Ovary (tissue), 9 donors: ENCODE data around the gene ZDHHC1. TPM values are rescaled to one million over a fixed set of nuclear protein-coding genes. Genes with fewer than 3 reads are reported as not detected.

Source experiments
- DNase-seq, 5 donors: peaks; one replicate each; pipeline ENCODE4 v3.0.0-alpha.2; 2019 to 2020
- H3K27ac ChIP-seq, 2 donors: fragments of 200-600 bp; one replicate each; pipeline versions ENCODE4 v1.5.1 to v1.8.0; 2019 to 2022
- H3K27me3 ChIP-seq: fragments of 200-600 bp; one replicate; pipeline ENCODE4 v1.8.0; 2022
- H3K36me3 ChIP-seq: fragments of 200-600 bp; sonication (generic); one replicate; pipeline ENCODE4 v1.5.1; 2019
- H3K4me1 ChIP-seq: one replicate; pipeline ENCODE4 v1.8.1; 2013; ENCODE audit warnings: mild to moderate bottlenecking, moderate library complexity; ENCODE audit not compliant: insufficient read depth
- H3K4me3 ChIP-seq: fragments of 200-600 bp; sonication (generic); one replicate; pipeline ENCODE4 v1.5.1; 2017
- H3K9me3 ChIP-seq, 2 donors: fragments of 200-600 bp in 1 of 2; sonication (generic) in 1 of 2; one replicate each; pipeline versions ENCODE4 v1.5.1 to v1.8.1; 2013 to 2019; ENCODE audit warnings: mild to moderate bottlenecking in 1 of 2, moderate library complexity in 1 of 2
- CTCF ChIP-seq, 3 donors: fragments of 450-650 bp in 2 of 3; fragments of 200-600 bp in 1 of 3; IDR thresholded peaks; one replicate each; pipeline versions ENCODE4 v1.5.1 to v1.8.0; 2016 to 2022; ENCODE audit warnings: antibody characterized with exemption in 3 of 3, mild to moderate bottlenecking in 1 of 3
- EP300 ChIP-seq: sonication (generic); formaldehyde crosslinking; IDR thresholded peaks from one replicate; pipeline ENCODE4 v1.6.1; 2017; ENCODE audit warnings: antibody characterized with exemption
- POLR2A ChIP-seq: fragments of 450-650 bp; IDR thresholded peaks from one replicate; pipeline ENCODE4 v1.6.1; 2017; ENCODE audit warnings: antibody characterized with exemption, mild to moderate bottlenecking, moderate library complexity
- WGBS, 3 donors: extraction: QIAGEN DNeasy Blood & Tissue Kit in 1 of 3; methylation state at CpG; one replicate each; pipeline versions ENCODE4 v1.1.5 to v1.1.7; 2013 to 2017; 5-methylcytosine and 5-hydroxymethylcytosine counted together
- intact Hi-C, 4 donors: fragments of 100-400 bp; cut with DNase I; formaldehyde crosslinking; loops; one replicate each; pipeline versions ENCODE4 v1.11.0 to v1.15.1; 2022 to 2023
- polyA plus RNA-seq, 2 donors: library from polyadenylated mRNA; stranded (reverse); fragments of 200-250 nt in 1 of 2; fragments of 350-450 nt in 1 of 2; fragmentation: Illumina TruSeq in 1 of 2; extraction: RNeasy Lipid Tissue Mini Kit (QIAGEN cat#74804) in 1 of 2; gene quantifications; one replicate each; pipeline ENCODE4 v1.2.3, GENCODE V29; 2013 to 2014
- total RNA-seq, 7 donors: library from RNA; depleted of rRNA in 2 of 7; stranded (reverse); fragments of >200 nt in 2 of 7; fragmentation: NEBNext Ultra II Directional in 3 of 7; extraction: Animal tissue kit (Norgen Biotek cat#: 25700) in 3 of 7; gene quantifications; one replicate each; pipeline versions ENCODE4 v1.1.0 to v1.2.4, GENCODE V29; 2016 to 2023
- donor health status: DM: no; HTN: no; CAD: no; lungs with moderate emphysema.
- donor health status: DM: no; HTN: no; CAD: no.
- donor health status: Bipolar disorder and iron deficiency.
- donor health status: DM: yes; HTN: yes; CAD: no.
- donor health status: DM: no; HTN: no; CAD: no.
- donor health status: DM: yes; HTN: yes; CAD: no.

Gene ZDHHC1
- total and polyA plus RNA-seq, 9 donors, result 1.4 to 45.5 (median 21.9) TPM

- no peaks in the 10 kb centered on the region for H3K36me3 ChIP-seq
- peaks cover 45% of the 10 kb centered on the region for H3K4me1 ChIP-seq
- peak overlapping the region; percentile 21 to 76 for H3K27ac ChIP-seq
- no peaks in the 10 kb centered on the region for H3K9me3 ChIP-seq
- intact Hi-C loops, result loop anchor here in 1 of 4 donors (2.0 kb wide), 1 partner anchor 13 kb away; no protein-coding TSS in a partner anchor
- DNase-seq, result no peak
- WGBS, 3 donors, result 18 to 25% (median 24%) methylated on average over 7 of the region's 7 CpGs
- H3K27me3 ChIP-seq, result no peaks in the 10 kb centered on the region
- TF ChIP-seq CTCF (IDR thresholded peaks at IDR 0.05), result no peak
- TF ChIP-seq EP300, result no peak
- no peak for TF ChIP-seq POLR2A
- no peak overlapping the region for H3K4me3 ChIP-seq
Measured at GRCh38 chr16:67457611-67458010, 41.3 kb upstream of the ZDHHC1 start.

GRCh38 chr16:67456391-67457081, 40.3 kb upstream of the ZDHHC1 start:
- intact Hi-C loops, result no loop called here
- DNase-seq, result peak in 3 of 5 donors; percentile 48 to 74 (median 60)

DNA sequence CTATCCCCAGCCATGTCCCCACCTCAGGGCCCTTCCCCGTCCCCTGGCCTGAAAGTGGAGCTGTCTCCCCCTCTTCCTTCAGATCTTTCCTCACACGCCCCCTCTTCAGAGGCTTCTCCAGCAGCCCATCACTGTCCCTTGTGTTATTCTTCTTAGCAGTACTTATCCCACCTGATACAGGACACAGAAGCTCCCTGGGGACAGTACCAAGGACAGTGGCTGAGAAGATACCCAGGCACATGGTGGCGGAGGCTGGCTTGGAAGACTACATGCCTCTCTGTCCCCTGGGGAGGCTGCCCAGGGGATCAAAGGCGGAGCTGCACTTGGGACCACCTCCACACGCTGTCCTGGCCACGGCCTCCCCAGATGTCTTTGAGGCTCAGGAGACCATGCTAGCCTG, 38.6 kb upstream of the ZDHHC1 start:
- peaks cover 46% of the 10 kb centered on the region for H3K4me1 ChIP-seq
- 94 to 95% (median 94%) methylated on average over 6 of the region's 6 CpGs for WGBS, 3 donors
- intact Hi-C loops, result no loop called here

More at GRCh38 chr16:67456391-67457081, 40.3 kb upstream of the ZDHHC1 start:
- H3K4me1 ChIP-seq, result peaks cover 49% of the 10 kb centered on the region
- no peaks in the 10 kb centered on the region for H3K27me3 ChIP-seq
- 21 to 48% (median 38%) methylated on average over 6 of the region's 6 CpGs for WGBS, 3 donors
- TF ChIP-seq CTCF (IDR thresholded peaks at IDR 0.05) (peak in 2 of 3 donors; percentile 26 to 30), EP300 (no peak), POLR2A (no peak)
- no peaks in the 10 kb centered on the region for H3K36me3 ChIP-seq
- no peaks in the 10 kb centered on the region for H3K9me3 ChIP-seq
- H3K27ac ChIP-seq, result peak overlapping the region in 1 of 2 donors; percentile 5
- no peak overlapping the region for H3K4me3 ChIP-seq

GRCh38 chr16:67454104-67454503, 37.8 kb upstream of the ZDHHC1 start:
- H3K4me3 ChIP-seq, result no peak overlapping the region
- TF ChIP-seq POLR2A, result no peak
- TF ChIP-seq CTCF (IDR thresholded peaks at IDR 0.05), result no peak
- no peak for TF ChIP-seq EP300
- no peak for DNase-seq
- no peaks in the 10 kb centered on the region for H3K27me3 ChIP-seq
- intact Hi-C loops, result no loop called here
- peaks cover 45% of the 10 kb centered on the region for H3K4me1 ChIP-seq
- WGBS, 3 donors, result 83% methylated on average over 5 of the region's 5 CpGs
- H3K9me3 ChIP-seq, result no peaks in the 10 kb centered on the region
- H3K27ac ChIP-seq, result no peak overlapping the region
- H3K36me3 ChIP-seq, result no peaks in the 10 kb centered on the region

More for the DNA sequence above, 38.6 kb upstream of the ZDHHC1 start:
- Histone ChIP-seq H3K36me3 (no peaks in the 10 kb centered on the region), H3K27me3 (no peaks in the 10 kb centered on the region), H3K9me3 (no peaks in the 10 kb centered on the region), H3K27ac (no peak overlapping the region), H3K4me3 (no peak overlapping the region)
- no peak for TF ChIP-seq CTCF (IDR thresholded peaks at IDR 0.05)
- no peak for TF ChIP-seq EP300
- TF ChIP-seq POLR2A, result no peak
- DNase-seq, result no peak
